A549 (cell line): ENCODE results near the gene ZC3H13. TPM values are rescaled to one million over a fixed set of nuclear protein-coding genes. Genes with fewer than 3 reads are reported as not detected.

Experiments
- ATAC-seq, 2 experiments: fragments of 200-7000 bp in 1 of 2; fragments of >200 bp in 1 of 2; cut with Nextera tagmentation in 1 of 2; cut with Tn5 transposase in 1 of 2; 3 replicates each; pipeline versions ENCODE4 v1.8.0 to v1.9.1; 2018 to 2020; ENCODE audit warnings: mild to moderate bottlenecking in 1 of 2, moderate library complexity in 1 of 2
- CTCF ChIA-PET: fragments of 300-600 bp; sonication (Branson Sonifier 250); formaldehyde crosslinking; extraction: SDS; loops from one replicate; lab custom pipeline; 2021; ENCODE audit warnings: antibody characterized with exemption, inconsistent platforms; lab: Yijun Ruan, JAX
- POLR2A ChIA-PET: fragments of 350-600 bp; formaldehyde crosslinking; extraction: SDS; loops from one replicate; lab custom pipeline; 2021; ENCODE audit warnings: antibody characterized with exemption, inconsistent platforms; lab: Yijun Ruan, JAX
- DNase-seq, 2 experiments: peaks; one replicate each; pipeline versions ENCODE4 v3.0.0 to v3.0.0-alpha.2; 2011 to 2016; ENCODE audit warnings: low read depth in 1 of 2, low spot score in 1 of 2
- FAIRE-seq: peaks from 2 replicates; lab custom pipeline; 2011; peaks lifted over from hg19 to GRCh38; lab: Jason Lieb, UNC
- H3K27ac ChIP-seq, 2 experiments: fragments of >200 bp; sonication (Bioruptor Twin); formaldehyde crosslinking; 3 replicates each; pipeline ENCODE4 v1.5.1; 2016 to 2017
- H3K4me1 ChIP-seq: fragments of >200 bp; sonication (Bioruptor Twin); formaldehyde crosslinking; 3 replicates; pipeline ENCODE4 v1.6.1; 2016
- H3K4me2 ChIP-seq: fragments of >200 bp; sonication (Bioruptor Twin); formaldehyde crosslinking; 3 replicates; pipeline ENCODE4 v1.6.1; 2016
- H3K4me3 ChIP-seq: fragments of >200 bp; sonication (Bioruptor Twin); formaldehyde crosslinking; 3 replicates; pipeline ENCODE4 v1.5.1; 2016
- H3K9me3 ChIP-seq: fragments of >200 bp; sonication (Bioruptor Twin); formaldehyde crosslinking; 3 replicates; pipeline ENCODE4 v1.6.1; 2016
- ATOH8 ChIP-seq: fragments of 250-450 bp; sonication (Bioruptor Pico); IDR thresholded peaks from 2 replicates; pipeline ENCODE4 v1.5.0; 2020; ENCODE audit warnings: low read depth, mild to moderate bottlenecking, moderate library complexity
- BHLHE40 ChIP-seq: IDR thresholded peaks from 2 replicates; pipeline ENCODE4 v1.6.1; 2012; ENCODE audit warnings: low read depth, low read length, inconsistent platforms
- CBX2 ChIP-seq: fragments of 200-600 bp; sonication (generic); IDR thresholded peaks from 2 replicates; pipeline ENCODE4 v1.6.1; 2016; ENCODE audit warnings: low read depth, mild to moderate bottlenecking, borderline replicate concordance
- CBX8 ChIP-seq: fragments of 200-600 bp; sonication (generic); IDR thresholded peaks from 2 replicates; pipeline ENCODE4 v1.6.1; 2016
- FOSB ChIP-seq: fragments of 250-450 bp; sonication (Bioruptor Pico); IDR thresholded peaks from 2 replicates; pipeline ENCODE4 v1.5.0; 2020; ENCODE audit warnings: mild to moderate bottlenecking, moderate library complexity
- FOSL2 ChIP-seq, 2 experiments: fragments of 450-650 bp in 1 of 2; fragments of >200 bp in 1 of 2; sonication (Bioruptor Twin) in 1 of 2; formaldehyde crosslinking; IDR thresholded peaks; 2 replicates each; pipeline versions ENCODE4 v1.5.0 to v1.6.1; 2016 to 2020; ENCODE audit warnings: mild to moderate bottlenecking in 1 of 2, moderate library complexity in 1 of 2
- HEYL ChIP-seq: fragments of 250-450 bp; sonication (Bioruptor Pico); IDR thresholded peaks from 2 replicates; pipeline ENCODE4 v1.8.0; 2021; ENCODE audit warnings: mild to moderate bottlenecking, moderate library complexity
- HOXB13 ChIP-seq: fragments of 250-450 bp; sonication (Bioruptor Pico); IDR thresholded peaks from 2 replicates; pipeline ENCODE4 v1.5.0; 2020; ENCODE audit warnings: low read depth, mild to moderate bottlenecking, moderate library complexity
- JUN ChIP-seq, 2 experiments: fragments of >200 bp; sonication (Bioruptor Twin); formaldehyde crosslinking; IDR thresholded peaks; 2 replicates in 1 of 2; 3 replicates in 1 of 2; pipeline ENCODE4 v1.6.1; 2016 to 2017
- JUNB ChIP-seq: fragments of >200 bp; sonication (Bioruptor Twin); formaldehyde crosslinking; IDR thresholded peaks from 2 replicates; pipeline ENCODE4 v1.6.1; 2016
- KDM1A ChIP-seq: fragments of 200-600 bp; sonication (generic); IDR thresholded peaks from 2 replicates; pipeline ENCODE4 v1.6.1; 2016; ENCODE audit warnings: low read depth, mild to moderate bottlenecking
- MAFK ChIP-seq: fragments of 450-650 bp; IDR thresholded peaks from 2 replicates; pipeline ENCODE4 v1.6.1; 2014; ENCODE audit not compliant: partially characterized antibody
- MAX ChIP-seq: IDR thresholded peaks from 2 replicates; pipeline ENCODE4 v1.6.1; 2012
- MYC ChIP-seq: IDR thresholded peaks from 2 replicates; pipeline ENCODE4 v1.6.1; 2012; ENCODE audit warnings: mild to moderate bottlenecking, inconsistent platforms, low read length, improper control_type of control experiment, borderline replicate concordance
- NPAS2 ChIP-seq: fragments of 250-450 bp; sonication (Bioruptor Pico); IDR thresholded peaks from 2 replicates; pipeline ENCODE4 v1.8.0; 2022; ENCODE audit warnings: mild to moderate bottlenecking, moderate library complexity, borderline replicate concordance
- NR3C1 ChIP-seq: fragments of >200 bp; sonication (Bioruptor Twin); formaldehyde crosslinking; IDR thresholded peaks from 3 replicates; pipeline ENCODE4 v1.6.1; 2017
- RCOR1 ChIP-seq: fragments of 150-350 bp; IDR thresholded peaks from 2 replicates; pipeline ENCODE4 v1.6.1; 2014; ENCODE audit warnings: antibody characterized with exemption, low read length, low read depth
- REST ChIP-seq: fragments of 200-600 bp; sonication (generic); IDR thresholded peaks from 2 replicates; pipeline ENCODE4 v1.6.1; 2016; ENCODE audit warnings: antibody characterized with exemption, mild to moderate bottlenecking, moderate library complexity
- RNF2 ChIP-seq: fragments of 200-600 bp; sonication (generic); IDR thresholded peaks from 2 replicates; pipeline ENCODE4 v1.6.1; 2016; ENCODE audit warnings: low read depth, mild to moderate bottlenecking, antibody characterized with exemption, moderate library complexity, borderline replicate concordance
- SMC3 ChIP-seq: fragments of >200 bp; sonication (Bioruptor Twin); formaldehyde crosslinking; IDR thresholded peaks from 3 replicates; pipeline ENCODE4 v1.6.1; 2018; ENCODE audit warnings: inconsistent platforms
- WGBS: methylation state at CpG from one replicate; pipeline ENCODE4 v1.1.6; 2017; ENCODE audit errors: missing lambda C conversion rate; 5-methylcytosine and 5-hydroxymethylcytosine counted together
- polyA plus RNA-seq, 4 experiments: library from polyadenylated mRNA; depleted of rRNA in 3 of 4; stranded (reverse); fragments of >200 nt; fragmentation: RNase III in 1 of 4; extraction: RNeasy Plus Mini Kit Qiagen cat#74134 plus additional on column Dnase treatment in 1 of 4; gene quantifications; 2 replicates in 3 of 4; 3 replicates in 1 of 4; pipeline ENCODE4 v1.2.3, GENCODE V29; 2011 to 2017

Gene ZC3H13
- polyA plus RNA-seq, 2 of the 4 experiments (the other 2 are of a cell fraction): 9.5 to 17.5 TPM

- CTCF ChIA-PET: interaction anchor here (1.5 kb wide), 1 partner anchor 17 kb away, joined by 3 read pairs; no protein-coding TSS in a partner anchor
- no peak for DNase-seq
- TF ChIP-seq ATOH8 (CRISPR knock-in tag) (no peak), MYC (no peak), SMC3 (no peak), REST (no peak)
- POLR2A ChIA-PET: no interaction called here
- FAIRE-seq: no peak
- Histone ChIP-seq H3K4me1 (no peaks in the 10 kb centered on the region), H3K4me2 (no peak overlapping the region), H3K4me3 (no peak overlapping the region), H3K9me3 (no peaks in the 10 kb centered on the region), H3K27ac (no peak overlapping the region)
- 88% methylated on average over 5 of the region's 5 CpGs for WGBS
- ATAC-seq: no peak
Observed at GRCh38 chr13:46082324-46082723, 29.8 kb upstream of the ZC3H13 start.

GRCh38 chr13:46079770-46080169 is 27.2 kb upstream of the ZC3H13 start:
- 66% methylated on average over 2 of the region's 2 CpGs for WGBS
- ChIA-PET CTCF (no interaction called here), POLR2A (no interaction called here)
- Histone ChIP-seq H3K27ac (no peak overlapping the region), H3K4me2 (no peak overlapping the region), H3K4me1 (no peaks in the 10 kb centered on the region), H3K9me3 (no peaks in the 10 kb centered on the region), H3K4me3 (no peak overlapping the region)
- no peak for ATAC-seq
- TF ChIP-seq MAFK (peak; percentile 60), JUN (IDR thresholded peaks at IDR 0.05) (no peak)
- DNase-seq: no peak
- FAIRE-seq: no peak

DNA sequence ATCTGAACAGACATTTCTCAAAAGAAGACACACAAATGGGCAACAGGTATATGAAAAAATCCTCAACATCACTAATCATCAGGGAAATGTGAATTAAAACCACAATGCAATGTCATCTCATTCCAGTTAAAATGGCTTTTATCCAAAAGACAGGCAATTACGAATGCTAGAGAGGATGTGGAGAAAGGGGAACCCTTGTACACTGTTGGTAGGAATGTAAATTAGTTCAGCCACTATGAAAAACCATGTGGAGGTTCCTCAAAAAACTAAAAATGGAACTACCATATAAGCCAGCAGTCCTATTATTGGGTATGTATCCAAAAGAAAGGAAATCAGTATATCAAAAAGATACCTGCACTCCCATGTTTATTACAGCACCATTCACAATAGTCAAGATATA is 24.7 kb upstream of the ZC3H13 start:
- Histone ChIP-seq H3K9me3 (no peaks in the 10 kb centered on the region), H3K27ac (no peak overlapping the region), H3K4me2 (no peak overlapping the region), H3K4me1 (no peaks in the 10 kb centered on the region), H3K4me3 (no peak overlapping the region)
- POLR2A ChIA-PET: no interaction called here
- WGBS: 75% methylated on average over 1 of the region's 1 CpG
- TF ChIP-seq BHLHE40 (no peak), FOSL2 (IDR thresholded peaks at IDR 0.05) (no peak), FOSL2 (CRISPR knock-in tag; IDR thresholded peaks at IDR 0.05) (no peak), CBX8 (no peak)
- no peak for FAIRE-seq
- no peak for ATAC-seq
- DNase-seq: no peak
- CTCF ChIA-PET: no interaction called here

DNA sequence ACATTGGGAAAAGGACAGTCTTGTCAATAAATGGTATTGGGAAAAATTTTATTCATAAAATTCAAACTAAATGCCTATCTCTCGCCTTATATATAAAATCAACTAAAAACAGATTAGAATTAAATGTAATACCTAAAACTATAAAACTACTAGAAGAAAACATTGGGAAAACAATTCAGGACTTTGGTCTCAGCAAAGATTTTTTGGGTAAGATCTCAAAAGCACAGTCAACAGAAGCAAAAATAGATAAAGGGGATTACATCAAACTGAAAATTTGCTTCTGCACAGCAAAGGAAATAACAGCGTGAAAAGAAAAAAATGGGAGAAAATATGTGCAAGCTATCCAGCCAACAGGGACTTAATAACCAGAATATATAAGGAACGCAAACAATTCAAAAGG is 24.3 kb upstream of the ZC3H13 start:
- H3K4me2 ChIP-seq: no peak overlapping the region
- ATAC-seq (no peak), FAIRE-seq (no peak), DNase-seq (no peak)
- H3K4me3 ChIP-seq: no peak overlapping the region
- H3K4me1 ChIP-seq: no peaks in the 10 kb centered on the region
- WGBS: 74% methylated on average over 3 of the region's 3 CpGs
- H3K27ac ChIP-seq: no peak overlapping the region
- no peak for TF ChIP-seq MYC
- no peak for TF ChIP-seq HOXB13 (CRISPR knock-in tag)
- TF ChIP-seq RNF2: no peak
- TF ChIP-seq CBX2: no peak
- TF ChIP-seq CBX8: no peak
- TF ChIP-seq NPAS2 (CRISPR knock-in tag): no peak
- no peak for TF ChIP-seq JUNB
- no peak for TF ChIP-seq MAX
- no peak for TF ChIP-seq FOSB (CRISPR knock-in tag)
- no peak for TF ChIP-seq RCOR1
- no peak for TF ChIP-seq BHLHE40
- TF ChIP-seq FOSL2 (IDR thresholded peaks at IDR 0.05): no peak
- TF ChIP-seq FOSL2 (CRISPR knock-in tag; IDR thresholded peaks at IDR 0.05): no peak
- TF ChIP-seq KDM1A: no peak
- TF ChIP-seq HEYL (CRISPR knock-in tag): no peak
- no peak for TF ChIP-seq NR3C1
- no peaks in the 10 kb centered on the region for H3K9me3 ChIP-seq
- CTCF ChIA-PET: no interaction called here
- POLR2A ChIA-PET: no interaction called here
